ENCODE data around the gene TTBK1. TPM values are rescaled to one million over a fixed set of nuclear protein-coding genes. Genes with fewer than 3 reads are reported as not detected.

TTBK1 gene
- 0.02 TPM for polyA plus RNA-seq (2013, experiment 1 of 2; ENCODE audit: insufficient read length)
- polyA plus RNA-seq (2013, experiment 2 of 2; ENCODE audit: insufficient read length) = not detected

- DNase-seq = no peak
These were observed at the start of gene TTBK1 for GRCh38 chr6:43242908-43243663. TTBK1 (plus strand) TSS chr6:43243481; CDS start chr6:43246661, 3,180 bp downstream.

- no peak for DNase-seq
These were observed 49.4 kb upstream of the TTBK1 start for GRCh38 chr6:43193929-43194328.

- DNase-seq = no peak
These were observed 46.9 kb upstream of the TTBK1 start for GRCh38 chr6:43196337-43196736.

- no peak for DNase-seq
These were observed 43.4 kb upstream of the TTBK1 start for GRCh38 chr6:43199912-43200311.

GRCh38 chr6:43200541-43200940, 42.7 kb upstream of the TTBK1 start:
- no peak for DNase-seq

- DNase-seq = no peak
These were observed 40.8 kb upstream of the TTBK1 start for GRCh38 chr6:43202451-43202850.

GRCh38 chr6:43203029-43203717, 40.1 kb upstream of the TTBK1 start:
- no peak for DNase-seq

GRCh38 chr6:43203718-43204095, 39.6 kb upstream of the TTBK1 start:
- DNase-seq = no peak

- DNase-seq = no peak
These were observed 38.8 kb upstream of the TTBK1 start for GRCh38 chr6:43204271-43205105.

- no peak for DNase-seq
These were observed 37.4 kb upstream of the TTBK1 start for GRCh38 chr6:43205849-43206248.

GRCh38 chr6:43207286-43207685, 36.0 kb upstream of the TTBK1 start:
- DNase-seq = no peak

GRCh38 chr6:43211955-43212354, 31.3 kb upstream of the TTBK1 start:
- DNase-seq = no peak

- DNase-seq = no peak
These were observed 29.9 kb upstream of the TTBK1 start for GRCh38 chr6:43213431-43213830.

- no peak for DNase-seq
These were observed 28.2 kb upstream of the TTBK1 start for GRCh38 chr6:43215066-43215465.

GRCh38 chr6:43216200-43216599, 27.1 kb upstream of the TTBK1 start:
- no peak for DNase-seq

- DNase-seq = no peak
These were observed 25.9 kb upstream of the TTBK1 start for GRCh38 chr6:43217351-43217750.

GRCh38 chr6:43219119-43219518, 24.2 kb upstream of the TTBK1 start:
- no peak for DNase-seq

GRCh38 chr6:43219814-43220213, 23.5 kb upstream of the TTBK1 start:
- no peak for DNase-seq

GRCh38 chr6:43220439-43220951, 22.8 kb upstream of the TTBK1 start:
- no peak for DNase-seq

GRCh38 chr6:43221046-43221972, 22.0 kb upstream of the TTBK1 start:
- DNase-seq = no peak

- DNase-seq = no peak
These were observed 20.7 kb upstream of the TTBK1 start for GRCh38 chr6:43222418-43223059.

All from fibroblast of skin of back (primary cell).